HepG2 (cell line): ENCODE measurements around the gene DCTN3. TPM values are rescaled to one million over a fixed set of nuclear protein-coding genes. Genes with fewer than 3 reads are reported as not detected.

Experiments
- AKAP8 ChIP-seq: sonication (generic); formaldehyde crosslinking; IDR thresholded peaks from 2 replicates; pipeline ENCODE4 v1.5.1; 2020; ENCODE audit warnings: mild to moderate bottlenecking, missing genetic modification reagents
- BRD4 ChIP-seq: sonication (generic); formaldehyde crosslinking; IDR thresholded peaks from 2 replicates; pipeline ENCODE4 v1.4.0; 2020; ENCODE audit warnings: missing genetic modification reagents
- DZIP1 ChIP-seq: sonication (generic); formaldehyde crosslinking; IDR thresholded peaks from 2 replicates; pipeline ENCODE4 v1.5.0; 2020; ENCODE audit warnings: mild to moderate bottlenecking, missing genetic modification reagents
- GATAD2A ChIP-seq: IDR thresholded peaks from 2 replicates; pipeline ENCODE4 v1.6.1; 2016
- GLMP ChIP-seq: sonication (generic); formaldehyde crosslinking; IDR thresholded peaks from 2 replicates; pipeline ENCODE4 v1.9.0; 2021; ENCODE audit warnings: missing genetic modification reagents, mild to moderate bottlenecking, borderline replicate concordance
- MED1 ChIP-seq: sonication (generic); formaldehyde crosslinking; IDR thresholded peaks from 2 replicates; pipeline ENCODE4 v1.4.0; 2020; ENCODE audit warnings: missing genetic modification reagents
- NFE2L1 ChIP-seq: sonication (generic); formaldehyde crosslinking; IDR thresholded peaks from 2 replicates; pipeline ENCODE4 v1.4.0; 2020; ENCODE audit warnings: missing genetic modification reagents, mild to moderate bottlenecking, borderline replicate concordance
- NFYB ChIP-seq: sonication (generic); formaldehyde crosslinking; IDR thresholded peaks from 2 replicates; pipeline ENCODE4 v1.4.0; 2020; ENCODE audit warnings: missing genetic modification reagents
- PPARG ChIP-seq: conservative IDR thresholded peaks from 2 replicates; pipeline ENCODE4 v1.6.1; 2016; ENCODE audit warnings: missing biosample characterization, missing genetic modification reagents
- U2AF2 ChIP-seq: fragments of 200-400 bp; formaldehyde crosslinking; IDR thresholded peaks from 2 replicates; pipeline ENCODE4 v1.6.1; 2017; ENCODE audit warnings: low read depth, mild to moderate bottlenecking, low read length
- WIZ ChIP-seq: sonication (generic); formaldehyde crosslinking; IDR thresholded peaks from 2 replicates; pipeline ENCODE4 v1.5.1; 2020; ENCODE audit warnings: mild to moderate bottlenecking, missing genetic modification reagents
- ZBTB1 ChIP-seq: sonication (generic); formaldehyde crosslinking; IDR thresholded peaks from 2 replicates; pipeline ENCODE4 v1.4.0; 2020; ENCODE audit warnings: missing genetic modification reagents, borderline replicate concordance
- ZBTB2 ChIP-seq: sonication (generic); formaldehyde crosslinking; IDR thresholded peaks from 2 replicates; pipeline ENCODE4 v1.8.0; 2022; ENCODE audit warnings: low read depth, missing genetic modification reagents
- ZC3H4 ChIP-seq: sonication (generic); formaldehyde crosslinking; IDR thresholded peaks from 2 replicates; pipeline ENCODE4 v1.4.0; 2020; ENCODE audit warnings: missing genetic modification reagents, borderline replicate concordance
- ZFY ChIP-seq: sonication (generic); formaldehyde crosslinking; IDR thresholded peaks from 2 replicates; pipeline ENCODE4 v1.4.0; 2020; ENCODE audit warnings: missing genetic modification reagents
- ZNF496 ChIP-seq: sonication (generic); formaldehyde crosslinking; IDR thresholded peaks from 2 replicates; pipeline ENCODE4 v1.8.1; 2023; ENCODE audit warnings: mild to moderate bottlenecking, moderate library complexity, missing genetic modification reagents; ENCODE audit not compliant: insufficient replicate concordance
- ZNF558 ChIP-seq: sonication (generic); formaldehyde crosslinking; IDR thresholded peaks from 2 replicates; pipeline ENCODE4 v1.9.0; 2022; ENCODE audit warnings: mild to moderate bottlenecking, missing genetic modification reagents, borderline replicate concordance
- ZNF564 ChIP-seq: sonication (generic); formaldehyde crosslinking; IDR thresholded peaks from 2 replicates; pipeline ENCODE4 v1.8.1; 2023; ENCODE audit warnings: mild to moderate bottlenecking, missing genetic modification reagents
- ZNF670 ChIP-seq: sonication (generic); formaldehyde crosslinking; IDR thresholded peaks from 2 replicates; pipeline ENCODE4 v1.8.0; 2022; ENCODE audit warnings: mild to moderate bottlenecking, missing genetic modification reagents, borderline replicate concordance
- polyA plus RNA-seq, 8 experiments: library from polyadenylated mRNA; depleted of rRNA in 3 of 8; stranded (reverse) in 7 of 8; unstranded in 1 of 8; fragments of >200 nt; fragmentation: Illumina TruSeq in 4 of 8; extraction: Trizol in 4 of 8; gene quantifications; 2 replicates each; pipeline versions ENCODE4 v1.2.1 to v1.2.3, GENCODE V29; 2011 to 2016; ENCODE audit warnings: low read depth in 4 of 8, missing spikeins in 1 of 8, mixed read lengths in 1 of 8; ENCODE audit not compliant: insufficient read depth in 1 of 8
- total RNA-seq, 5 experiments: library from RNA; depleted of rRNA; stranded (reverse); fragments of >200 nt; fragmentation: Illumina TruSeq; extraction: Trizol; gene quantifications; 2 replicates each; pipeline ENCODE4 v1.2.3, GENCODE V29; 2016; ENCODE audit warnings: low read depth in 1 of 5
- TF ChIP-seq, protein P1 (sequence below): sonication (generic); formaldehyde crosslinking; IDR thresholded peaks from 2 replicates; pipeline ENCODE4 v1.5.0; 2020; ENCODE audit warnings: missing genetic modification reagents
- TF ChIP-seq, protein P2 (sequence below): sonication (generic); formaldehyde crosslinking; IDR thresholded peaks from 2 replicates; pipeline ENCODE4 v1.5.0; 2020; ENCODE audit warnings: mild to moderate bottlenecking, missing genetic modification reagents, borderline replicate concordance

DCTN3 gene
- total and polyA plus RNA-seq, 2 of the 13 experiments (the other 11 are each of a cell fraction or from before 2014, with no cell fraction given) = 27.4 to 34.5 TPM

DNA sequence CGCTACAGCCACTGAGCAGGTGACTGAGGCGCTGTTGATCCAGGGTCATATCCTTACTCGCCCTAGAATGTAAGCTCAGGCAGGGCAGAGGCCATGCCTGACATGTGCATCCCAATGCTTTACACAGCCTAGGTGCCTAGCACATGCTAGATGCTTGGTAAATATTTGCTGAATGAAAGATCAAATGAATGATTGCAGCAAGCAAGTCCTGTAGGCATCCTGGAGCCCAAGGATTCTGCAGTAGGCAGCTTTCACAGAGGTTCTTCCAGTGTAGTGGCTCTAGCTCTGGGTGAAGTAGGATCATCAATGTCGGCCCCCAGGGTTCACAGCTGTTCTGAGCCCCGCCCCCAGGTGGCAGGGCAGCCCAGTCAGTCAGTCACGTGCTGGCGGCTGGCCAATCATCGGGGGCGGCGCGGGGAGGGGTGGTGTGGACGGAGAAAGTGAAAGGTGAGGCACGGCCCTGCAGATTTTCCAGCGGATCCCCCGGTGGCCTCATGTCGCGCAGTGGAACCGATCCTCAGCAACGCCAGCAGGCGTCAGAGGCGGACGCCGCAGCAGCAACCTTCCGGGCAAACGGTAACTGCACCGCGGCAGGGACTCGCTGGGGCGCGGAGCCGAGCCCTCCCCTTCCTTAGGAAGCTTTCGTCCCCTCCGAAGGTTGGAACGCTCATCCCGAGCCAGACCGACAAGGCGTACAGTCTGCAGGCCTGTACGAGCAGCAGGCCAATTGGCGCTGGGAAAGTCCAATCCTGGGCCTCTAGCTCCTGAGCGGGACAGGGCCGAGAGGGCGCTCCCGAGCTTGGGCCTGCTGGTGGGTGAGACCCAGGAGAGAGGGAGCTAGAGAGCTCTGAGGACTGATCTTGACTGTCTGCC is 26.2 kb upstream of the DCTN3 start, which contains the start of gene GALT (continued):
- peak; percentile 70 for TF ChIP-seq PPARG (CRISPR knock-in tag)
- TF ChIP-seq U2AF2 = no peak
- no peak for TF ChIP-seq ZBTB1 (CRISPR knock-in tag)
- no peak for TF ChIP-seq GLMP (CRISPR knock-in tag)
- 0 out of 2 replicates have a peak, but pooled peaks have one; percentile 33 for TF ChIP-seq ZNF564 (CRISPR knock-in tag)
- TF ChIP-seq ZNF496 (CRISPR knock-in tag) = no peak
- no peak for TF ChIP-seq AKAP8
- no peak for TF ChIP-seq DZIP1
- no peak for TF ChIP-seq WIZ
- 0 out of 2 replicates have a peak, but pooled peaks have one; percentile 15 for TF ChIP-seq ZBTB2
- TF ChIP-seq, protein P1, sequence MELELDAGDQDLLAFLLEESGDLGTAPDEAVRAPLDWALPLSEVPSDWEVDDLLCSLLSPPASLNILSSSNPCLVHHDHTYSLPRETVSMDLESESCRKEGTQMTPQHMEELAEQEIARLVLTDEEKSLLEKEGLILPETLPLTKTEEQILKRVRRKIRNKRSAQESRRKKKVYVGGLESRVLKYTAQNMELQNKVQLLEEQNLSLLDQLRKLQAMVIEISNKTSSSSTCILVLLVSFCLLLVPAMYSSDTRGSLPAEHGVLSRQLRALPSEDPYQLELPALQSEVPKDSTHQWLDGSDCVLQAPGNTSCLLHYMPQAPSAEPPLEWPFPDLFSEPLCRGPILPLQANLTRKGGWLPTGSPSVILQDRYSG = no peak
- TF ChIP-seq ZC3H4 (CRISPR knock-in tag) = no peak
- TF ChIP-seq ZNF670 (CRISPR knock-in tag) = peak; percentile 68; the same call in 1 of the 2 replicates
- peak; percentile 81 for TF ChIP-seq GATAD2A
- TF ChIP-seq BRD4 (CRISPR knock-in tag) = 0 out of 2 replicates have a peak, but pooled peaks have one; percentile 44
- TF ChIP-seq, protein P2, sequence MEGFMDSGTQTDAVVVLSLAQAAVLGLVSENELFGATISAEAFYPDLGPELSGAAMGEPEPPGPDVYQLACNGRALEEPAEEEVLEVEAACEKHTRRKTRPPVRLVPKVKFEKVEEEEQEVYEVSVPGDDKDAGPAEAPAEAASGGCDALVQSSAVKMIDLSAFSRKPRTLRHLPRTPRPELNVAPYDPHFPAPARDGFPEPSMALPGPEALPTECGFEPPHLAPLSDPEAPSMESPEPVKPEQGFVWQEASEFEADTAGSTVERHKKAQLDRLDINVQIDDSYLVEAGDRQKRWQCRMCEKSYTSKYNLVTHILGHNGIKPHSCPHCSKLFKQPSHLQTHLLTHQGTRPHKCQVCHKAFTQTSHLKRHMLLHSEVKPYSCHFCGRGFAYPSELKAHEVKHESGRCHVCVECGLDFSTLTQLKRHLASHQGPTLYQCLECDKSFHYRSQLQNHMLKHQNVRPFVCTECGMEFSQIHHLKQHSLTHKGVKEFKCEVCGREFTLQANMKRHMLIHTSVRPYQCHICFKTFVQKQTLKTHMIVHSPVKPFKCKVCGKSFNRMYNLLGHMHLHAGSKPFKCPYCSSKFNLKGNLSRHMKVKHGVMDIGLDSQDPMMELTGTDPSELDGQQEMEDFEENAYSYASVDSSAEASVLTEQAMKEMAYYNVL (CRISPR knock-in tag) = peak; percentile 49
- peak; percentile 96 for TF ChIP-seq ZFY (CRISPR knock-in tag)
- TF ChIP-seq NFYB (CRISPR knock-in tag) = peak; percentile 96
- peak; percentile 31; the same call in 1 of the 2 replicates for TF ChIP-seq ZNF558 (CRISPR knock-in tag)
- TF ChIP-seq MED1 (CRISPR knock-in tag) = peak; percentile 16
- no peak for TF ChIP-seq NFE2L1 (CRISPR knock-in tag)
